HS-5 (cell line): ENCODE results near the gene RAPGEF4.

Source experiments
- DNase-seq: peaks from one replicate; pipeline ENCODE4 v3.0.0-alpha.2; 2012; ENCODE audit warnings: low read depth

The RAPGEF4 gene

DNA sequence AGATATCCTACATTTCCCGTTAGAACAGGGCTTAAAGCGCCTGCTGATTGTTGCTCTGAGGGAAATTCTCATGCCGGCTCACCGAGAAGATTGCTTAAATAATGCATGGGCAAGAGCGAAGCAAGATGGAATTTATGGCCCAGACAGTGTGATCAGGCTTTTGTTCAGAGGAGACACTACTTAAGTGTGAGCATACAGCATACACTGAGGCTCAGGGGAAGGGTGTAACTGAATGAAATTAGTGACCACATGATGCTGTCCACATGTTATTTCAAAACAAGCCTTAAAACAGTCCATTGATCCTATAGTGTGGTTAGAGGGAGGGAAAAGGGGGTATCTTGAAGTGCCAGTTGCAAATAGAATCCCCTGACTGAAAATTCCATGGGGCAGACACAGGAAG, 125.5 kb downstream of the RAPGEF4 start:
- DNase-seq: no peak

DNA sequence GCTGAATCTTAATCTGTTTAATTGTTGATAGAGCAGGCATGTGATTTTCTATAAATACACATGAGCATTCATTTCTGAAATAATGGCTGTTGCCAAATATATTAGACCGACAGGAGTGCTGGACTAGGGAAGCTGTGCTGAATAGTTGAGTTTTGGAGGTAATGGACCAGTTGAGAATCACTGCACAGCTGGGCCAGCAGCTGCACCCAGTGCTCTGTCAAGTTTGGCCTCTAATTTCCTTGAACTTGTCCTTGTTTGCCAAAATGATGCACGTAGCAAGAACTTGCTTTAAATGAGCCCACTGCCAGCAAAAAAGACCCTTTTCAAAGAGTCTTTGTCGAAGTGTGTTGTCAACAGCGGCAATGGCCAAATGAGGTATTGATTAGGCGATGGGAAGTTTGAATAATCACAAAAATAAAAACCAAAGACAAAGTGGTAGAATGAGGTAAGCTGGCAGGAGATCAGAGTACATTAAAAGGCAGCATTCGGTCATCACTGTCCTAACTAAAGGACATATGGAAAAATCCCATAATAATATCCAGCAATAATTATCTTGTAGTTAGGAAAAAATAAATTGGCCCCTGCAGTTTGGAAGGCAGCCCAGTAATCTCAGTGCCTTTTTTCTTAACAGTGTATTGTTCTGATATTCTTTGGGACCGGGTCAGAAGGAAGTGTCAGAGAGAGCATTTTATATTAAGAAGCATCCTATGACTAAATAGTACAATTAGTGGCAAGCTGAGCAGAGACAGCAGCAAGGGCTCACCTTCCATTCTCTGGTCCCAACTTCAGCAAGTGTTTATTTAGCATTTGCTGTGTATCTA, 126.2 kb downstream of the RAPGEF4 start:
- no peak for DNase-seq

GRCh38 chr2:172863341-172863740, 127.7 kb downstream of the RAPGEF4 start:
- no peak for DNase-seq

DNA sequence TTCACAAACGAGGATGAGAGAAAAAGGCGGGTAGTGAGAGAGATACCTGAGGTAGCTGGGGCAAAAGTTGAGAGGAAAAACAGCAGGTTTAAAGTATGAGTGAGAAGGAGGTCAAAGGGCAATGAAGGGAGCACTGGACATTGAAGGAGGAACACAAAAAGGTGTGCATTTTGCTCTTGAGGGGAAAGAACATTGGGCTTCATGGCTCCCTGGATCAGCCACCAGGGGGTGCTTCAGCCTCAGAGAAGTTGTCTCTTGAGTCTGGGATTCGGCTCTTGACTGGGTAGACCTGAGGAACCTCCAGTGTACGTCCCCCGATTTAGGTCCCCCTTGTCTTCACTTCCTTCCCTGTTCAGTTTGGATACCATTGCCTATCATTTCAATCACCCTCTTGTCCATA, 128.5 kb downstream of the RAPGEF4 start:
- no peak for DNase-seq

DNA sequence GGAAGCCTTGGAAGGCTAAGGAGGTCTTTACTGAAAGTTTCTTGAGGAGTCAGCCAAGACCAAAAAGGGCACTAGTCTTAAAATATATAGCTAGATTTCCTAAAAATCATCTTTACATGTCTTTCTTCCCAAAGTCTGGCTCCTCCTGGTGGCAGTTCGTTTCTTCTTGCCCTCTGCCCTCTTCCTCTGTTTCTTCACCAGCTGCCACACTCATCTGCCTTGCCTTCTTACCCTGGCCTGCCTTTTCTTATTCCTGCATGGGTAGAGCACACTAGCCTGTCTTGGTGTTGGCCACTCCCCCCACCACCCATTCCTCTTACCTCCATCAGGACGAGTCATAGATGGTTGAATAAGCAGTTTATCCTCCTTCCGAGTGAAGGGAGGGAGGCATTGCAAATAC, 129.8 kb downstream of the RAPGEF4 start:
- DNase-seq: no peak

GRCh38 chr2:172869861-172870260, 134.2 kb downstream of the RAPGEF4 start:
- DNase-seq: no peak

- no peak for DNase-seq
Measured at GRCh38 chr2:172870396-172870795, 134.8 kb downstream of the RAPGEF4 start.

- no peak for DNase-seq
Measured at GRCh38 chr2:172877826-172878225, 142.2 kb downstream of the RAPGEF4 start.

GRCh38 chr2:172878260-172878659, 142.6 kb downstream of the RAPGEF4 start:
- no peak for DNase-seq

GRCh38 chr2:172884336-172884735, 148.7 kb downstream of the RAPGEF4 start:
- no peak for DNase-seq

GRCh38 chr2:172885996-172886395, 150.4 kb downstream of the RAPGEF4 start:
- DNase-seq: no peak

- DNase-seq: no peak
Measured at GRCh38 chr2:172887280-172887679, 151.6 kb downstream of the RAPGEF4 start.

GRCh38 chr2:172888714-172889669, 153.3 kb downstream of the RAPGEF4 start:
- no peak for DNase-seq

DNA sequence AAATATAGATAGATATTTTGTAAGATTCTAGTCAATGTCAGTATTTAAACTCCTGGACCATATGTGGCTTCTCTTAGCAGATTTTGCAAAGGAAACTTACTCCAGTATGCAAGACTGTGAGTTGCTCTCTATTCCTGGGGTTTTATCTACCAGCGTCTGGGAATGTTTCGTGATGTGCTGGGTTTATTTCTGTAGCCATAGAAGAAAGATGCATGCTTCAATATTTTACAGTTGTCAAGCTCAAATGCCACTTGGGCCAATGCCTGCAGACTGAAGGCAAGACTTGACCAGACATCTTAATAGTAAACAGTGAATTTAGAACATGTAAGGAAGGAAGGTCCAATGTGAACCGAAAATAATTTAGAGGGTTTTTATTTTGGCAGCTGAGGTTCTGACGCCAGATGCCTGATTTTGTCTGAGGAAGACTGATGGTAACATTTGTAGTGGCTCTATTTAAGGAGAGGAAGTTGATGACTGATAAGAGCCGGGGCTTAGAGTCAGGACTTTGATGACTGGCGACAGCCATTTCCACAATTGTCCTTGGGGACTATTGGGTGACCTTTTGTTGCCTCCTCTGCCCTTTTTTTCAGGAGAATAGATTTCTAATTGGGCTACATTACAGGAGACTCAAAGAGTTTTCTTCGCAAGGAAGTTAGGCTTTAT, 154.3 kb downstream of the RAPGEF4 start:
- no peak for DNase-seq

DNA sequence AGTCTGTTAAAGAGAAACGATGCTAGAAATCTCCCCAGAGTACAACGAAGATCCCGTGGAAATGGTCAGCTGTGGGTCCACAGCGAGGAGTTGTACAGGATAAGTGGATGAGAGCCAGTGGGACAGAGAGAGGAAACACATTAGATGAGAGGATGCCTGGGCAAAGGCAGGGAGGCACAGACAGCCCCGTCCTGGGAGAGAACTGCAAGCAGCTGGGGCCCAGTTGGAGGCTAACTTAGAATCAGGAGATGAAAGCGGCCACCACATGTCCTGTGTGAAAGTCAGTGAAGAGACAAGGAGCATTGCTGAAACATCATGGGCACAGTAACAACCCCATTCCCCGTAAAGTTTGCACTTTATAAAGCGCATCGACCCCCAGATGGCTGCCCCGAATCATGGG, 157.5 kb downstream of the RAPGEF4 start:
- DNase-seq: no peak

GRCh38 chr2:172893671-172894070, 158.0 kb downstream of the RAPGEF4 start:
- DNase-seq: no peak

GRCh38 chr2:172894689-172895387, 159.2 kb downstream of the RAPGEF4 start:
- DNase-seq: no peak

- no peak for DNase-seq
Measured at GRCh38 chr2:172896661-172897081, 161.0 kb downstream of the RAPGEF4 start.

DNA sequence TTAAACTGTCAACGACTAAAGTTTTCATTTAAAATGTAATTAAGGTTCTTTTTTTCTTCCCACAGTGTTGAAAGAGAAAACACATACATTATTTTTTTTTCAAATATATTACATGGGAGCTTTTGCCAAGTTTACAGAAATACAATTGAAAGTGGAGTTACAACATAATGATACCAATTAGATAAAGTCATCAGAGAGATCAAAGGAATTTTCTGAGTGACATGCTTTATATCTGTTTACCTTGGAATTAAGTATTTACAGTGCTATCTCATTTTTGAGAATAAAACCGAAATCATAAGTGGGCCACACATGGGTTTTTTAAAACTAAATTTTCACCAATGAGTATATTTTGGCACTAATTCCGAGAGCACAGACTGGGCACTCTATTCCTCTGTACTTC, 165.2 kb downstream of the RAPGEF4 start:
- no peak for DNase-seq

DNA sequence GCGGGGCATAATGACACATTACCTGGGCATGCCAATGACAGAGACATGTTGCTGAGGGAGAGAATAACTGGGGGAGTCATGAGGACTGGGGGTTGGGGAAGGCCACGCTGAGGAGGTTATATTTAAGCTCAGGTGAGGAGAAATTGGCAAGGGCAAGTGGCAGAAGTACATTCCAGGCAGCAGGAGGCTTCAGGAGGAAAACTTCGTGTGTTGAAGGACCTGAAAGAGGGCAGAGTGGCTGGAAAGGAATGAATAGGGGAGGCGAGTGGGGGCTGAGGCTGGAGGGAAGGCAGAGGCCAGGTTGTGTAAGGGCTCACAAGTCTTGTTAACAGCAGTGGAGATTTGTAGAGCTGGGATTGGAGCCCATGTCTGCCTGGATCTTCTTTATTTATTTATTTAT, 166.3 kb downstream of the RAPGEF4 start:
- no peak for DNase-seq

DNA sequence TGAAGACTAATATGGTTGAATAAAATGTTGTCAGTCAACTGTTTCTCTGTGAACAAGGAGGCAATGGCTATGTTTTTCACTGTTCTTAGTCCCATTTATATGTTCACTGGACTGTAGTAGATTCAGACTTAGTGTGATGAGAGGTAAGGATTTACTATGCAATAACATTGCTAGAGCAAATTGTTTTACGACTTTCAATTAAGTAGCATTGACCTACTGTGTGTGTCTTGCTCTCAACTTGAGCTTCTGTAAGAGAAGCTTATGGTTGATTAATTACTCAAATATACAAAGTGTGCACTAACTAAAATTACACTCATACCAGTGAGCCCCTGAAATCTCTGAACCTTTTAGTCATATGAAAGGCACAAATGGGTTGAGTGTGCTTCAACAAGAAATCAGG, 168.6 kb downstream of the RAPGEF4 start:
- no peak for DNase-seq
